Epithelial cell of proximal tubule (primary cell): ENCODE measurements around the gene DNAH1. TPM values are rescaled to one million over a fixed set of nuclear protein-coding genes. Genes with fewer than 3 reads are reported as not detected.
"Not testable (repeated sequence)": the region's sequence is repeated elsewhere in the genome, so short reads cannot be mapped to it uniquely, and the experiment has no call there.

Source experiments
- DNase-seq: peaks from one replicate; pipeline ENCODE4 v3.0.0-alpha.2; 2011; ENCODE audit warnings: low read depth
- H3K4me3 ChIP-seq: 2 replicates; pipeline ENCODE4 v1.5.1; 2011; ENCODE audit warnings: low read depth, mild to moderate bottlenecking, low read length
- CTCF ChIP-seq: conservative IDR thresholded peaks from 2 replicates; pipeline ENCODE4 v1.5.1; 2012; ENCODE audit warnings: low read depth, mild to moderate bottlenecking, low read length
- total RNA-seq: library from RNA; depleted of rRNA; stranded (reverse); fragments of >200 nt; gene quantifications from 2 replicates; pipeline ENCODE4 v1.2.3, GENCODE V29; 2015

The DNAH1 gene
- total RNA-seq, 1 donor from 2014 or later: 0.29 TPM

GRCh38 chr3:52327486-52328290, 11.6 kb downstream of the DNAH1 start:
- no peak overlapping the region for H3K4me3 ChIP-seq
- DNase-seq: no peak
- no peak for TF ChIP-seq CTCF

GRCh38 chr3:52328536-52329080, 12.5 kb downstream of the DNAH1 start:
- DNase-seq: no peak
- no peak for TF ChIP-seq CTCF

DNA sequence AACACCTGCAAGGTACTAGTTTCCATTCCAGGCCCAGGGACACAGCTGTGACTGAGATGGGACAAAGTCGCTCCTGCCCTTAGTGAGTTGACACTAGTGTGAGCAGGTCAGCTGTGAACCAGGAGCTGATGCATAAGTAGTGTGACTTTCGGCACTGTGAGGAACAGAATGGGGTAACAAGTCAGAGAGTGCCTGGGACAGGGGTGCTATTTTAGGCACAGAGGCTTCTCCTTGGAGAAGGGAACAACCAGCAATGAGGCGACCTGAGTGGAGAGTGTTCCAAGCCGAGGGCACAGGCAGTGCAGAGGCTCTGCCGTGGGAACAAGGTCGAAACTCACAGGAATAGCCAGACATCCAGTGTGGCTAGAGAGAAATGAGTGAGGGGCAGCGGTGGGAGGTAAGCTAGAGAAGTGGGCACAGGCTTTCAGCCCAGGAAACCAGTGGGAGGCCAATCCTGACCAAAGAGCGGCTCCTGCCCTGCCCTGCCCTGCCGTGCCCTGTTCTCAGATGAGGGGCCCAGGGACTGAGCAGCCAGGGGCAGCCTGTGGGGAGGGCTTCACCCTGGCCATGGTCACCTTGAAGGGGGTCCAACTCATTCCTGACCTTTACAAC, 14.2 kb downstream of the DNAH1 start:
- H3K4me3 ChIP-seq: no peak overlapping the region
- TF ChIP-seq CTCF: no peak
- DNase-seq: no peak

More at GRCh38 chr3:52328536-52329080, 12.5 kb downstream of the DNAH1 start:
- no peak overlapping the region for H3K4me3 ChIP-seq

GRCh38 chr3:52331091-52331490, 15.0 kb downstream of the DNAH1 start:
- DNase-seq: no peak
- no peak for TF ChIP-seq CTCF
- H3K4me3 ChIP-seq: no peak overlapping the region

GRCh38 chr3:52331906-52332305, 15.8 kb downstream of the DNAH1 start:
- DNase-seq: no peak
- TF ChIP-seq CTCF: no peak

DNA sequence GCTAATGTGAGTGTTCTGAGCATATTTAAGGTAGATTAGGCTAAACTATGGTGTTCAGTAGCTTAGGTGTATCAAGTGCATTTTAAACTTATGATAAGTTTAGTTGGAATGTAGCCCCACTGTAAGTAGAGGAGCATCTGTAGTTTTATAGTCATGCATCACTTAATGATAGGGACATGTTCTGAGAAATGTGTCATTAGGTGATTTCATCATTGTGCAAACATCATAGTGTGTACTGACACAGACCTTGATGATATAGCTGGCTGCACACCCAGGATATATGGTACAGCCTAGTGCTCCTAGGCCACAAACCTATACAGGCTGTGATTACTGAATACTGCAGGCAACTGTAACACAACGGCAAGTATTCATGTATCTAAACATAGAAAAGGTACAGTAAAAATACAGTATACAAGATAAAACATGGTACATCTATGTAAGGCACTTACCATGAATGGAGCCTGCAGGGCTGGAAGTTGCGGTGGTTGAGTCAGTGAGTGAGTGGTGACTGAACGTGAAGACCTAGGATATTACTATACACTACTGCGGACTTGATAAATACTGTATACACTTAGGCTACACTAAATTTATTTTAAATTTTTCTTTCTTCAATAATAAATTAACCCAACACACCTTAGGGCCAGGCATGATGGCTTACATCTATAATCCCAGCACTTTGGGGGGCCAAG, 17.9 kb downstream of the DNAH1 start:
- TF ChIP-seq CTCF: no peak
- no peak for DNase-seq
- no peak overlapping the region for H3K4me3 ChIP-seq

More at GRCh38 chr3:52331906-52332305, 15.8 kb downstream of the DNAH1 start:
- no peak overlapping the region for H3K4me3 ChIP-seq

- not testable (repeated sequence) for H3K4me3 ChIP-seq, DNase-seq
Measured at GRCh38 chr3:52338131-52338530, 22.0 kb downstream of the DNAH1 start.
